Esophagus mucosa (tissue), 1 donor: Measurements from ENCODE around the gene MAX. TPM values are rescaled to one million over a fixed set of nuclear protein-coding genes. Genes with fewer than 3 reads are reported as not detected.

Experiments used
- ATAC-seq: fragments of 200-7000 bp; cut with Tn5 transposase; one replicate; pipeline ENCODE4 v1.9.1; 2020
- total RNA-seq: library from RNA; stranded (reverse); gene quantifications from one replicate; pipeline ENCODE4 v1.2.4, GENCODE V29; 2023
- donor health status: DM: yes; HTN: yes; CAD: no.

Gene MAX
- 90.8 TPM for total RNA-seq

- ATAC-seq: peak; percentile 95
Observed at GRCh38 chr14:65102441-65103149, at the start of gene MAX. MAX (minus strand) TSS chr14:65102517; CDS start chr14:65102339, 178 bp downstream.

- ATAC-seq: no peak
Observed at GRCh38 chr14:65151609-65151956, 49.3 kb upstream of the MAX start.

- no peak for ATAC-seq
Observed at GRCh38 chr14:65150898-65151608, 48.7 kb upstream of the MAX start.

GRCh38 chr14:65149116-65149515 is 46.8 kb upstream of the MAX start:
- ATAC-seq: no peak

GRCh38 chr14:65144170-65144569 is 41.9 kb upstream of the MAX start:
- ATAC-seq: no peak

GRCh38 chr14:65142914-65143625 is 40.8 kb upstream of the MAX start:
- ATAC-seq: no peak

GRCh38 chr14:65142429-65142828 is 40.1 kb upstream of the MAX start:
- no peak for ATAC-seq

GRCh38 chr14:65141523-65141922 is 39.2 kb upstream of the MAX start:
- no peak for ATAC-seq

- no peak for ATAC-seq
Observed at GRCh38 chr14:65137648-65138307, 35.5 kb upstream of the MAX start.

- ATAC-seq: peak; percentile 31
Observed at GRCh38 chr14:65134651-65135579, 32.6 kb upstream of the MAX start.

- ATAC-seq: no peak
Observed at GRCh38 chr14:65132855-65133254, 30.5 kb upstream of the MAX start.

GRCh38 chr14:65131301-65131701 is 29.0 kb upstream of the MAX start:
- peak; percentile 52 for ATAC-seq

GRCh38 chr14:65128096-65128495 is 25.8 kb upstream of the MAX start:
- ATAC-seq: no peak

- ATAC-seq: no peak
Observed at GRCh38 chr14:65117769-65118745, 15.7 kb upstream of the MAX start.

- ATAC-seq: no peak
Observed at GRCh38 chr14:65115615-65116014, 13.3 kb upstream of the MAX start.

GRCh38 chr14:65110525-65110924 is 8.2 kb upstream of the MAX start:
- ATAC-seq: no peak

- ATAC-seq: no peak
Observed at GRCh38 chr14:65109357-65109756, 7.0 kb upstream of the MAX start.

- ATAC-seq: no peak
Observed at GRCh38 chr14:65107200-65107599, 4.9 kb upstream of the MAX start.

GRCh38 chr14:65106736-65107135 is 4.4 kb upstream of the MAX start:
- ATAC-seq: no peak

GRCh38 chr14:65106316-65106715 is 4.0 kb upstream of the MAX start:
- ATAC-seq: no peak

GRCh38 chr14:65104791-65105190 is 2.5 kb upstream of the MAX start:
- no peak for ATAC-seq
